Hepatic stellate cell (primary cell): ENCODE data around the gene CDHR4.
"Not testable (repeated sequence)": the region's sequence is repeated elsewhere in the genome, so short reads cannot be mapped to it uniquely, and the experiment has no call there.

Experiments used
- DNase-seq: peaks from one replicate; pipeline ENCODE4 v3.0.0; 2011; ENCODE audit warnings: low spot score

Gene CDHR4

GRCh38 chr3:49781415-49782199 lies 18.1 kb downstream of the CDHR4 start:
- no peak for DNase-seq

DNA sequence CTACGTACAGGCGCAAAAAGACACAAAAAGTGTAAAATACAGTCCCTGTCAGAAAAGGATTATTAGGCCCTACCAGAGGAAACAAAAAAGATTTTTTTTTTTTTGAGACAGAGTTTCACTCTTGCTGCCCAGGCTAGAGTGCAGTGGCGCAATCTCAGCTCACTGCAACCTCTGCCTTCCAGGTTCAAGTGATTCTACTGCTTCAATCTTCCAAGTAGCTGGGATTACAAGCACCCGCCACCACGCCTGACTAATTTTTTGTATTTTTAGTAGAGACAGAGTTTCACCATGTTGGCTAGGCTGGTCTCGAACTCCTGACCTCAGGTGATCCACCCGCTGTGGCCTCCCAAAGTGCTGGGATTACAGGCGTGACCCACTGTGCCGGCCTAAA lies 18.7 kb downstream of the CDHR4 start:
- DNase-seq, result not testable (repeated sequence)

- no peak for DNase-seq
Observed at GRCh38 chr3:49780080-49780974, 19.3 kb downstream of the CDHR4 start.

- no peak for DNase-seq
Observed at GRCh38 chr3:49779358-49780079, 20.2 kb downstream of the CDHR4 start.

- DNase-seq, result not testable (repeated sequence)
Observed at GRCh38 chr3:49776101-49776500, 23.6 kb downstream of the CDHR4 start.

- DNase-seq, result no peak
Observed at GRCh38 chr3:49775538-49775937, 24.1 kb downstream of the CDHR4 start.

- no peak for DNase-seq
Observed at GRCh38 chr3:49772703-49773102, 27.0 kb downstream of the CDHR4 start.

DNA sequence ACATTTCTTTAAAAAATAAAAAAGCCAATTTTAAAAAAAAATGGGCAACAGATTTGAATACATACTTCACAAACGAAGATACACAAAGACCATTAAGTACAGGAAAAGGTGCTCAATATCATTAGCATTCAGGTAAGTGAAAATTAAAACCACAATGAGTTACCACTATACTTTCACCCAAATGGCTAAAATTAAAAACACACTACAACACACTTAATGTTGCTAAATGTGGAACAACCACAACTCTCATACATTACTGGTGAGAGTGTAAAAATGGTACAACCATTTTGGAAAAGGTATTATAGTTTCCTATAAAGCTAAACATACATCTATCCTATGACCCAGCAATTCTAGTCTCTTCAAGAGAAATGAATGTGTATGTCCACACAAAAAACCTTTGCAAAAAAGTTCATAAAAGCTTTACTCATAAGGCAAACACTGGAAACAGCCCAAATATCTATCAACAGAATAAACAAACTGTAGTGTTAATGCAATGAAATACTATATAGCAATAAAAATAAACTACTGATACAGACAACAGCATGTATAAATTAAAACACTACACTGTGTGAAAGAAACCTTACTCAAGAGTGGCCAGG lies 28.2 kb downstream of the CDHR4 start:
- no peak for DNase-seq

GRCh38 chr3:49769926-49770325 lies 29.7 kb downstream of the CDHR4 start:
- DNase-seq, result no peak

- no peak for DNase-seq
Observed at GRCh38 chr3:49769286-49769915, 30.3 kb downstream of the CDHR4 start.

DNA sequence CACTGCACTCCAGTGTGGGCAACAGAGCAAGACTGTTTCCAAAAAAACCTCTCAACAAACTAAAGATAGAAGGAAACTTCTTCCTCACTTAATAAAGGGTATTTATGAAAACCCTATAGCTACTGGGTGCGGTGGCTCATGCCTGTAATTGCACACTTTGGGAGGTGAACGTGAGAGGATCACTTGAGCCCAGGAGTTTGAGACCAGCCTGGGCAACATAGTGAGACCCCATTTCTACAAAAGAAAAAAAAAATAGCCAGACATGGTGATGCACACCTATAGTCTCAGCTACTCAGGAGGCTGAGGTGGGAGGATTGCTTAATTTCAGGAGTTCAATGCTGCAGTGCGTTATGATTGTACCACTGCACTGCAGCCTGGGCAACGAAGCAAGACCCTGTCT lies 35.7 kb downstream of the CDHR4 start:
- no peak for DNase-seq

DNA sequence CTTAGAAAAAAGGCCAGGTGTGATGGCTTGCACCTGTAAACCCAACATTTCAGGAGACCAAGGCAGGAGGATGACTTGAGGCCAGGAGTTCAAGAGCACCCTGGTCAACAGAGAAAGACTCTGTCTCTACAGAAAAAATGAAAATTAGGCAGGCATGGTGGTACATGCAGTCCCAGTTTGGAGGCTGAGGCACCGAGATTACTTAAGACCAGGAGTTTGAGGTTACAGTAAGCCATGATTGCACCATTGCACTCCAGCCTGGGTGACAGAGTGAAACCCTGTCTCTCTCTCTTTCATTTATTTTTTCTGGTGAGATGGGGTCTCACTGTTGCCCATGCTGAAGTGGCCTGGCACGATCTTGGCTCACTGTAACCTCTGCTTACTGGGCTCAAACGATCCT lies 38.0 kb downstream of the CDHR4 start:
- no peak for DNase-seq

DNA sequence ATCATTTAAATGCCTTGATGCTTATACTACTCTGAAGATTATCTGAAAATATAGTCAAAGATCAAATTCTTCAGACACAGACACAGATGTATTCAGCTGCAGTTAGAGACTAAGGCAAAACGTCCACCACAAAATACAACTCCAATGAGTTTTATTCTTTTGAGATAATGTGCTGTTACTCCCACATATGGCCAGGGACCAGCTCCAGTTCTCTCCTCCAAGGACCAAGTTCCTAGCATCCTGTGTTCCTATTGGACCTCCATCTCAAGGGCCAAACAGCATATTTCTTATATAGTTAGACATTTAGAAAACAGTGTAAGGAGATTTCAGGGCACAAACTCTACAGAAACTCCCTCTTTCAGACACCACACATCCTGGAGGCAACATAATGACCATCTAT lies 40.4 kb downstream of the CDHR4 start:
- DNase-seq, result no peak

DNA sequence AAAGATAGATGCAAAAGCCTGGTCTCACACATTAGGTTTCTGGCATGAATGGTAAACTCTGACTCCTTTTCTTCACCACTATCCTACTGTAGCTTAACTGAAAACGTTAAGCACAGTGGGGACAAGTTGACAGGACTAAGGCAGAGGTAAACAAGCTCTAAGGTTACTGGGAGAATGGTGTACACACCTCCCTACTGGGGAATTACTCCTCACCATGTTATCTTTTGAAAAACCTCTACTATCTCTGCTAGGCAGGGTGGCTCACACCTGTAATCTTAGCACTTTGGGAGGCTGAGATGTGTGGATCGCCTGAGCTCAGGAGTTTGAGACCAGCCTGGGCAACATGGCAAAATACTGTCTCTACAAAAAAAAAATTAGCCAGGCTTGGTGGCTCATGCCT lies 42.5 kb downstream of the CDHR4 start:
- no peak for DNase-seq

- no peak for DNase-seq
Observed at GRCh38 chr3:49756036-49756435, 43.6 kb downstream of the CDHR4 start.

DNA sequence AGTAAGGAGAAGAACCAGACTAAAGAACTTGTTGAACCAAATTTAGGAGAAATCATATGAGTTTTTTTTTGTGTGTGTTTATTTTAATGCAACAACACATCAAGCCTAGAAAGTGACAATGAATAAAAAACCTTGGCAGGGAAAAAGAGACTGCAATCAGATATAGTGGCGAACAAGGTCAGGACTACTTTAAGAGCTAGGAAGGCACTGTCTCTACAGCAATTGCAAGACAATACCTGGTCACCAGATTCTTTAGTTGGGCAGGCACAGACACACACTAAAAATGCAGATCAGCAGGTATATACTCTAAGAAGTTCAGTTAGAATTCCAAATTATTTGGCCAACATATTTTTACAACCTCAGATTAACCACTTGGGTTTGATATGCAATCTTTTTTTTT lies 45.1 kb downstream of the CDHR4 start:
- no peak for DNase-seq

DNA sequence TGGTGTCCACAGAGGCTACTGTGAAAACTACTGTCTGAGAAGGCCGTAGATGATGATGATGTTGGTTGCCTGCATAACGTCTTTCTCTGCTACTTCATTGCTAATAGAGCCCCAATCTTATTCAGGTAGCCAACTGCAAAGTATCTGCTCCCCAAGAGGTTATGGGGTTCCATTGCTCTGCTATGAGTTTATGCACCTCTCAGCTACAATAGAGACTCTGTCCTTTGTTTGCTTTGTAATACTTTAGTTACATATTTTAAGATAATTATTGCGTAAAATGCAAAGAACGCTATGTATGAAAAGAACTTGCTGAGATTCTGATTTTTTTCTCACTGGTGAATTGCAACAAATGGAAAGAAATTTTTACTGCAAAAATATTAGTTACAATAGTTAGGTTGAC lies 48.2 kb downstream of the CDHR4 start:
- DNase-seq, result no peak

- DNase-seq, result no peak
Observed at GRCh38 chr3:49750056-49750455, 49.6 kb downstream of the CDHR4 start.

- DNase-seq, result not testable (repeated sequence)
Observed at GRCh38 chr3:49748874-49749273, 50.8 kb downstream of the CDHR4 start.

DNA sequence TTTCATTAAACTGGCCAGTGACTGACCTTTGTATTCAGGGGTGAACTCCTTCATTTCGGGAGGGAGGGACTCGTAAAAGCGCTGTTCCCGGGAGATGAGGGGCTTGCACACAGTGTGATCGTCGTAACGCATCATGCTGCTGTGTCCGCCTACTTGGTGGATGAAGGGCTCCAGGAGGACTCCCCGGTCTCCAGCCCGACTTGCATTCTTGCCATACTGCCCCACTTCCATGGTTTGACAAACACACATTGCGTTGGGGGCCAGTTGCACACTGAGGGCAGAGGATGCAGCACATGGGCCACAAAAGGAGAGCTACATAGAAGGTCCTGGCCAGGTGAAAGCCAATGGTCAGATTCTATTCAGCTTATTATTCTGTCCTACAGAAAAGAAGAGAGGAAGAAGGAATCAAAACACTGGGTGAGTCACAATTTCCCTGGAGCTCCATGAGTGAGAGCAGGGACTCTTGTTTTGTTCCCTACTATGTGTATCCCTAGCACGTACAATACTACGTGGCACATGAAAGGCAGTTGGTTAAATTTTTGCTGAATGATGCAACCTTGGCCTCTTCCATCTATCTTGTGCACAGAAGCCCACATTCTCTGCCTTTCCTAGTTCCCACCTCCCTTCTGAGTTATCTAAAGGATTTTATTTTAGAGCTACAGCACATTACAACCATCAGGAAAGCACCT lies 51.7 kb downstream of the CDHR4 start:
- DNase-seq, result no peak

DNA sequence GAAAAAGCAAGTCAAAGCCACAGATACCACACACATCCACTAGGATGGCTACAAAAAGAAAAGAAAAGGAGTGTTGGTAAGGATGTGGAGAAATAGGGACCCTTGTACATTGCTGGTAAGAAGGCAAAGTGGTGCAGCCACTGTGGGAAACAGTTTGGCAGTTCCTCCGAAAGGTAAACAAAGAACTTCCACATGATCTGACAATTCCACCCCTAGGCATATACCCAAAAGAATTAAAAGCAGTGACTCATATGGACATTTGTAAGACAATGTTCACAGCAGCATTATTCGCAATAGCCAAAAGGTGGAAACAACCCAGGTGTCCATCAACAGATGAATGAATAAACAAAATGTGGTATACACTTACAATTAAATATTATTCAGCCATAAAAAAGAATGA lies 53.7 kb downstream of the CDHR4 start:
- DNase-seq, result no peak
